Prostate gland (tissue), 2 donors: ENCODE measurements around the gene FIGNL2.

Experiments used
- POLR2A ChIP-seq: fragments of 450-650 bp; IDR thresholded peaks from one replicate; pipeline ENCODE4 v1.6.1; 2016; ENCODE audit warnings: antibody characterized with exemption, mild to moderate bottlenecking
- POLR2AphosphoS5 ChIP-seq: sonication (generic); formaldehyde crosslinking; IDR thresholded peaks from one replicate; pipeline ENCODE4 v1.6.1; 2017; ENCODE audit warnings: antibody characterized with exemption
- TF ChIP-seq, protein P1 (sequence below), 4 experiments: fragments of 200-600 bp in 2 of 4; fragments of 450-650 bp in 2 of 4; sonication (generic) in 2 of 4; IDR thresholded peaks; 1 replicate in 3 of 4; 2 replicates in 1 of 4; pipeline ENCODE4 v1.5.1; 2016 to 2019; ENCODE audit warnings: antibody characterized with exemption in 4 of 4, mild to moderate bottlenecking in 2 of 4, moderate library complexity in 2 of 4

DNA sequence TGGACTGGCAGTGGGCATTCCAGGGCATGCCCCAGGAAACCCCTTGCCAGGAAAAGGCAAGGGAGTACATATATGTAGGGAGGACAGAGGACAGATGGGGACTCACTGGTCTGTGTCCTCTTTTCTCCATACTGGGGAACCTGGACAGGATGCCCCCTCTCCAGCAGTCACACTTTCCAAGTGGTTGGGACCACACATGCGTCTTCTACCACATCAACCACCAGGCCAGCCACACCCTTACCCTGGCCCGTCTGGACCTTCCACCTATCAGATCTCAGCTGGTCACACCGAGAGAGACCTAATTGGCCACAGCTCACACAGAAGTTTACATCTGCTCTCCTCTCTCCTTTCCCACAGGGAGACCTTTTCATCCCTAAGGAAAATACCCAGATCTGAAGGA is 47.7 kb upstream of the FIGNL2 start:
- TF ChIP-seq POLR2A (no peak), POLR2AphosphoS5 (no peak)
- TF ChIP-seq, protein P1, sequence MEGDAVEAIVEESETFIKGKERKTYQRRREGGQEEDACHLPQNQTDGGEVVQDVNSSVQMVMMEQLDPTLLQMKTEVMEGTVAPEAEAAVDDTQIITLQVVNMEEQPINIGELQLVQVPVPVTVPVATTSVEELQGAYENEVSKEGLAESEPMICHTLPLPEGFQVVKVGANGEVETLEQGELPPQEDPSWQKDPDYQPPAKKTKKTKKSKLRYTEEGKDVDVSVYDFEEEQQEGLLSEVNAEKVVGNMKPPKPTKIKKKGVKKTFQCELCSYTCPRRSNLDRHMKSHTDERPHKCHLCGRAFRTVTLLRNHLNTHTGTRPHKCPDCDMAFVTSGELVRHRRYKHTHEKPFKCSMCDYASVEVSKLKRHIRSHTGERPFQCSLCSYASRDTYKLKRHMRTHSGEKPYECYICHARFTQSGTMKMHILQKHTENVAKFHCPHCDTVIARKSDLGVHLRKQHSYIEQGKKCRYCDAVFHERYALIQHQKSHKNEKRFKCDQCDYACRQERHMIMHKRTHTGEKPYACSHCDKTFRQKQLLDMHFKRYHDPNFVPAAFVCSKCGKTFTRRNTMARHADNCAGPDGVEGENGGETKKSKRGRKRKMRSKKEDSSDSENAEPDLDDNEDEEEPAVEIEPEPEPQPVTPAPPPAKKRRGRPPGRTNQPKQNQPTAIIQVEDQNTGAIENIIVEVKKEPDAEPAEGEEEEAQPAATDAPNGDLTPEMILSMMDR (IDR thresholded peaks at IDR 0.05), result no peak
